LoVo (cell line): Measurements from ENCODE around the gene FAM168A.

Source experiments
- DNase-seq: peaks from one replicate; pipeline ENCODE4 v3.0.0-alpha.2; 2016; ENCODE audit warnings: low spot score

Gene FAM168A

DNA sequence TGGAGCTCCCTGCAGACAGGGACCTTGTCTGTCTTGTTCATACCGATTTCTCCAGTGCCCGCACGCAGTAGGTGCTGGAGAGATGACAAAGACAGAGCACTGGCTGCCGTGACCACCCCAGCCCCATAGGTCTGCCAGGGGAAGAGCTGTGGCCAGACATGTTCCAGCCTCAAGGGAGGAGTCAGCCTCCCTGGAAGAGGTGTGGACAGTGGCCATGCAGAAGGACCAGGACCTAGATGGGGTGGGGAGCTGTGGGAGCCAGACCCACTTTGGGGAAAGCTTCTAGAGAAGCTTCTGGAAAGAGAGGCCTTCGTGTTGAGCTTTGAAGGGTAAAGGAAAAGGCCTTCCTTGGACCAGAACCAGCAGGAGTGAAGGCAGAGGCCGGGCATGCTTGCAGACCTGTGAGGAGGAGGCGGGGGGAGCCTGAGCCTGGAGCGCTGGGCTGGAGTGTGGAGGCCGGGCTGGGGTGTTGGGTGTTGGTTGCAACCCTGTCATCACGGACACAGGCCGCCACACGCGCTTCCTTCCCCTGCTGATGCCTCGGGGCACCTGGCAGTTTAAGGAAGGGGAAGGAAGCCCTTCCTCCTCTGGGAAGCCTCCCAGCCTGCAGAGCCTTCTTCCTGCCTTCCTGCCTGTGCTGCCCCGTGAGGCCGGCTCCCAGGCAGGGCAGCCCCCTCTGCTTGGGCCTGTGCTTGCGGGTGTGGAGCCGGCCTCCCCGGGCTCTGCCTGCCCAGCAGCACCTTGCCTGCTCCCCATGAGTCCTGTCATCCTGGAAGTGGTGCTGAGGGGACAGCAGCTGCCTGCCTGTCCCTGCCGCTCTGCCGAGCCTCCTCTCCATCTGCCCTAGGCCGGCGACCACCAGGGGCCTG, 209.4 kb downstream of the FAM168A start:
- DNase-seq, result no peak

DNA sequence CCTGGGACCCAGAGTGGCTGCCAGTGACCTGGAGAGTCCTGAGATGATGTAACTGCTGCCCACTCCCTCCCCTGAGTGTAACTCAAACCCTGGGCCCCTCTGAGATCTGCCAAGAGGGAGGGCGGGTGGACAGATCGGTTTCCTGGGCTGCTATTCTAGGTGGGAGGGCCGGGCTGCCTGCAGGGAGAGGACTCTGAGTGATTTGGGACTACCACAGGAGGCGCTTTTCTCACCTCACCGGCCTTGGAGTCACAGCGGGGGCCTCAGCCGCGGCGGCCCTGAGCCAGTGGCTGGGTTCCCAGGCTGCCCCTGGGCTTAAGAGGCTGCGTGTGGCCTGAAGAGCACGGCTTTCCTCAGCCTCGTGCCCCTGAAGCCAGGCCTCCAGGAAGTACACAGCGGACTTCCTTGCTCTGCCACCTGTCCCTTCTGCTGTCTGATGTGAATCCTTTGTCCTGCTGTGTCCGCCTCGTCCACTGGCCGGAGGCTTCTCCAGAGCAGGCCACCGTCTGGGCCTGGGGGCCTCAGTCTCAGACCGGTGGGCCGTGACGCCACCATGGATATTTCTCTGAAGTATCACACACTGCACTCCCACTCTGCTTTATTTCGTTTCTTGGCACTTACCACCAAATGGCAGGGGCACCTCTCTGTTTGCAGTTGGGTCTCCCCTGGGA, 210.2 kb downstream of the FAM168A start:
- no peak for DNase-seq

DNA sequence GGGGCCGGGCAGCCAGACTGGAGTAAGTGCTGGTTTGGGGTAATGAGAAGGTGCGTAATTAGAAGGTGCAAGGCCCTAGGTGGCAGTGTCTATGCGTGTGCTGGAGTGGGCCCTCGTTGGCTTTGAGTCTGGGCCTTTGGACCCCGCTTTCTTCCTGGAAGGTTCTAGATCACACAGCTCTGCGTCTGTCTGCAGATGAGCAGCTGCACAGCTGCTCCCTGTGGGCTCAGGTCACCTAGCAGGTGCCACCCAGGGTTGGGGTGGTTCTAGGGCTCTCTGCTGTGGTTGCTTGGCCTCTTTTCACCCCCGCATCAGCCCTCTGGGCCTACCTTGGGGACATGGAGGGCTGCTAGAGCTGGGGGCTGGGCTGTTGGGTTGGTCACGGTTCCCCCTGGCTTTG, 211.4 kb downstream of the FAM168A start:
- no peak for DNase-seq

DNA sequence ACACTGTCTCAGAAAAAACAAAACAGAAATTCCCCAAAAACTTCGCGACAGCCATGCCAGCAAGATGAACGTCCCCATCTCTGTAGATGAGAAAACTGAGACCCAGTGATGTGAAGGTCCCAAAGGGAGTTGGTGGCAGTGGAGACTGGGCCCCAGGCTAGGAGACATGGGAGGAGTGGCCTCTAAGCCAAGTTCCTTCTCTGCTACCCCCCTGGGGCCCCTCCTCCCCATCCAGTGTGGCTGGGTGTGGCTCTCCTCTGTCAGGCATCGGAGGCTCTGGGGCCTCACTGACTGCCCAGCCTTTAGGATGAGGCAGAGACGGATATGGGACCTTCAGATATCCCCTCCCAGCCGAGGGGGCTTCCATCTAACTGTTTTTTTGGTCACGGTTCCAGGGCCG, 211.9 kb downstream of the FAM168A start:
- DNase-seq, result no peak

DNA sequence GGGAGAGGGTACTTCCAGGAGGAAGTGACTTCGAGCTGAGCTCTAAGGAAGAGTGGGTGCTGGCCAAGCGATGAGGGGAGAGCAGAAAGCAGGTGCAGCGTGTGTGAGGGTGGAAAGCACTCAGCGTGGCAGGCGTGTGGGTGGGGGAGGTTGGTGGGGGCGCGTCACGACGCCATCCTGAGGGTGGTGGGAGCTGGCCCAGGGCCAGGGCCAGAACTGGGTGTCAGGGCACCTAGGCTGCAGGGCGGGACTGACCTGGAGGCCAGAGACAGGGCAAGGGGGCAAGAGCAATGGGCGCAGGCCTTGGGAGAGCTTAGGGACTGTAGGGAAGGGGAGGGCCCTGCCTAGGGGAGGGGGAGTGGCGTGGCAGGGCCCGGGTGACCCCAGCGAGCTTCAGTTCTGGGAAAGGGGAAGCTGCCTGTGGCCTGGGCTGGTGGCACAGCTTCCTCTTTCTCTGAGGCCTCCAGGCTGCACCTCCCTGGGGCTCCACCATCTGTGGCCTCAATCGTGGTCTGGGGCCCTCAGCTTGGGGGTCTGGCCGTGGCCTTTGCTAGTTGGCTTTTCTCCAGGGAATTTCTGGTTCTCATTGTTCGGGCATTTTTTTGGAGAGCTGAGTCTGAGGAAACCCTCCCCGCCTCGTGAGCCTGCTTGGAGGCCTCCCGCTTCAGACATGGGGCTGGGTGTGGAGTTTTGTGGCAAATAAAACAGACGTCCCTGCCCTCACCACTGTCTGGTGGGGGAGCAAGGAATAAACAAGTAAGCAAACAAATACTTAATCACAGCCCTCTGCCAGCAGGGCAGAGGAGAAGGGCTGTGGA, 212.8 kb downstream of the FAM168A start:
- no peak for DNase-seq

GRCh38 chr11:73384531-73384871, 213.4 kb downstream of the FAM168A start:
- DNase-seq, result no peak

- no peak for DNase-seq
Measured at GRCh38 chr11:73384125-73384441, 213.8 kb downstream of the FAM168A start.

GRCh38 chr11:73383249-73384124, 214.4 kb downstream of the FAM168A start:
- no peak for DNase-seq

- no peak for DNase-seq
Measured at GRCh38 chr11:73382747-73383146, 215.2 kb downstream of the FAM168A start.

DNA sequence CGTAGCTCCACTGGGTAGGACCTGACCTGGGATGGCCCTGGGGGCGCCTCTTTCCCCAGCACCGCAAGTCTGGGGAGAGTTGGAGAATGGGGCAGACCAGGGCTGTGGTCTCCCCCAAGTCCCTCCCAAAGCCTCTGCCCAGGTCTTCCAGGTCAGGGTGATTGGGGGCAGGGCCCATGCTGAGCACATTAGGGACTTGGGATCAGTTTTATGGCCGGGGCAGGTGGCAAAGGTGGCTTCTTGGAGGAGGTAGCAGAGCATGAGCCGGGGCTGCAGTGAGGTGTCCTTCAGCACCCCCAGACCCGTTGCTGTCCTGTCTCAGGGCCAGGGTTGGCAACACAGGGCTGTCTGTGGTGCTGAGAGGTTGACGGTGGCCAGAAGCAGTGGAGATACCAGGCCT, 215.7 kb downstream of the FAM168A start:
- DNase-seq, result no peak

DNA sequence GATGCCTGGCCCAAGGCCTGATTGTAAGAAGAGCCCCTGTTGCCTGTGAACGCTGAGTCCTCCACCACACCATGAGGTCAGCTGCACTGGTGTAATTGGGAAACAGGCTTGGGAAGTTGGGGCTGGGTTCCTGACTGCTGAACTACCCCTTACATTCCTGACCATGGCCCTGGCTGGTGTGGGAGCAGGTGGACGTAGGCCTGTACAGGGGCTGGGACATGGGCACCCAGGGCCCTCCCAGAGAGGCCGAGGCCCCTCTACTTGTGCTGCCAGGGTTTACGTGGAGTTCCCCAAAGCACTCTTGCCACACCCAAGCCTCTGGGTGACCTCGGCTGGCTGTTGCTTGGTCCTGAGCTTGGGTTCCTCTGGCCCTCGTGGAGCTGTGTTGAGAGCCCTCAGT, 216.3 kb downstream of the FAM168A start:
- no peak for DNase-seq

DNA sequence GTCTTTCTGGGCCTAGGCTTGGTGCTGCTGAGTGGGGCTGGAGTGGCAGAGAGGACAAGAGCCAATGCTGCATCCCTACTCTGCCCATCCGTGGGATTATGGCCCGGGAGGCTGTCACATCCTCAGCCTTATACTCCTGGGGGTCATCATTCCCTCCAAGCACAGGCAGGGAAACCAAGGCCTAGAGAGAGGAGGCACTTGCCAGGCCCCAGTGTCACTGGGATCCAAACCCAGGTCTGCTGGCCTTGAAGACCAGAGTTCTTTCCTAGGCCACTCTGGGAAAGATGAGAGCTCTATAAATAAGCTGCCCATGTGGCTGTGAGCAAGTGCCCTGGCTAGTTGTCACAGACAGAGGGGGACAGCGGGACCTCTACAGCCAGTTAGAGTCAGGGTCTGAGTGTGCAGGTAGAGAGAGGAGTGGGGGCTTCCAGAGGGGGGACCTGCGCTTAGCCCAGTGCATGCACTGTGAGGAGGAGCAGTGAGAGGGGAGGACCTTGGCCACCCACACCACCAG, 217.0 kb downstream of the FAM168A start:
- no peak for DNase-seq

DNA sequence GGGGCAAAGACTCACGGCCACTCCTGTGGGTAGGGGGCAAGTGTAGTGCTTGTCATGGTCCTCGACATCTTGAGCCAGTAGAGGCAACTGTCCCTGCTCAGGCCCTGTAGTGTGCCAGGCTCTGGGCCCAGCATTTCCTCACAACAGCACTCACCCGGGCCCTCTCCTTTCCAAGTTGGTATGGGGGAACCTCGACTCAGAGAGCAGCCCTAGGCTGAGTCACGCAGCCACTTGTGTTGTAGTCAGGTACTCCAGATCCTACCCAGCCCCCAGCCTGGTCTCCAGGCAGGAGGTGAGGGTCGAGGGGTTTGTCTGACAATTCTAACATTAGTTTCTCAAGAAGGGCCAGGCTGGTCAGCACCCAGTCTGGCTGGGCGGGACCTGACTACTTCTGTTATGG, 217.6 kb downstream of the FAM168A start:
- no peak for DNase-seq

DNA sequence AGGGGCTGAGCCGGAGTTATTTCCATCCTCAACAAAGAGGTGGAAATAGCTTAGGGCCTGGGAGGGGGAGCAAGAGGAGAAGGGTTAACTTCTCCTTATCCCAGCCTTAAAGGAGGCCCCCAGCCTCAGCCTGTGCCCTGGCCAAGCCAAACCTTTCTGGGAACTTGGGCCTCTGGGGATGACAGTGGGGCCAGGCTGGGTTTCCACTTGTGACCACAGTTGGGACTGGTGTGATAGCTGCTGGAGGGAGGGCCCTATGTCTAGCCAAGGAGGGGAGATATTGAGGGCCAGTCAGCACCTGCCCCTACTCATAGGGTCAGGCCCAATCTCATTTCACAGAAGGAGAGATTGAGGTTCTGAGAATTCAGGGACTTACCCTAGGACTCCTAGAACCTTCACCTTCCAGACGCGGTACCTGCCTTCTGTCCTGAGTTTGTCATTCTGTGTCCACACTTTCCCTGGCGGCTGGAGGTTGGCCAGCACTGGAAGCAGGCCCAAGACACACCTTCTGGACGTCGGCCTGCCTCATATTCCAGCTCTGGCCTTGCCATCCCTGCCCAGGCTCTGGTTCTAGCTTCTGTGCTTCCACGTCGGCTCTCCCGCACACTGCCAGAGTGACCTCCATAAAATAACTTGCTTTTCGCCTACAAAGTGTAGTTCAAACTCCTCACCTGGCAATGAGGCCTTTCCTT, 218.6 kb downstream of the FAM168A start:
- DNase-seq, result no peak

GRCh38 chr11:73376803-73377629, 220.9 kb downstream of the FAM168A start:
- DNase-seq, result peak; percentile 54

- DNase-seq, result peak; percentile 94
Measured at GRCh38 chr11:73376160-73376802, 221.6 kb downstream of the FAM168A start, which contains the start of gene RELT. Gene RELT (plus strand): TSS chr11:73376399. CDS start chr11:73389137, 12,738 bp downstream.

DNA sequence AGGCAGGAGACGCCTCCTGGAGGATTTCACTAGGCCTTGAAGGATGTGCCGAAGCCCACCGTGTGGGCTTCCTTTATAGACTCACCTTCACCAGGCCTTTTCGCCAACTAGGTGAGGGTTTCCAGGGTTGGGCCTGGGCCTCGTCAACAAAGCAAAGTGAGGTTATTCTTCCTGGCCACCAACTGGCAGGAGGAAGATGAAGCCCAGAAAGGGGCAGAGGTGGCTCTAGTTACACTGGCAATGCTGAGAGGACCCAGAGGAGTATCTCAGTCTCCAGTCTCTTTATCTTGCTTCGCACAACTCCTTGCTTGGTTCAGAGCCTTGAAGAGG, 222.1 kb downstream of the FAM168A start:
- DNase-seq, result no peak

DNA sequence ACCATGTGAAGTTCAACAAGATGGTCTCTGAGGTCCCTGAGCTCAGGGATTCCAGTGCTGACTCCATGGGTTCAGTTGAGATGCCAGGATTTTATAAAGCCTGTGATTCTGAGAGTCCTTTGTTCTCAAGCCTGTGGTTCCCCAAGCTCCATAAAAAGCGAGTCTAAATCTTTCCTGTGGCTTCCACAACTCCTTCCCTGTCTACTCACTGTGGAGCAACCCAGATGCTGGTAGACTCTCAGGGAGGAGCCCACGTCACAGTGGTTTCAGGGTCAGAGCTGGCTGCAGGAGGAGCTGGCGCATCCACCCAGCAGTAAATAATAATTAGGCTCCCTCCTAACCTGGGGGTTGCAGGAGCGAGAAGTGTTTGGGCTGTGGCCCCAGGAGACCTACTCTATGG, 223.8 kb downstream of the FAM168A start:
- no peak for DNase-seq

DNA sequence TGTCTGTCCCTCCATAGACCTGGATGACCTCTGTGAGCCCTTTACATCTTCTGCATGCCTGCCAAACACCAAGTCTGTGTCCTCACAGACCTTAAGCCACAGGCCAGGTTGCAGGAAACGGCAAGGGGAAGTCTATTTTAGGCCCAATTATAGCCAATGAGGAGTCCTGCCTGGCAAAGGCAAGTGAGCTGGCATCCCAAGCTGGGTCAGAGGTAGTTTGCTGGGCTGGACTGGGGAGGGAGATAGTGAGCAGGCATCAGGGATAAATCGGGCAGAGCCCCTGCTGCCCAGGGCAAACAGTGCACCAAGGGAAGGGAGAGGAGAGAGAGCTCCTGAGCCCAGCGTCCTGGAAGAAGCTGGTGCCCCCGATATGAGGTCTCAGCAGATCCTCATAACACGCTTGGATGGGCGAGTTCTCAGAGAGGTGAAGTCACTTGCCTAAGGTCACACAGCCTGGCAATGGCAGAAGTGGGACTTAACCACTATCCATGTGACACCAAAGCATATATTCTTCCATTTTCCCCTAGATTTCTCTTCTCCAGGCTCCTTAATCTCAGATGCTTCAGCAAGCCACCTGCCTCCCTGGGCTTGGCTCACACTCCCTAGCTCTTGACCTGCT, 225.4 kb downstream of the FAM168A start:
- DNase-seq, result no peak
